Measurements from ENCODE around the gene NBEAL2. TPM values are rescaled to one million over a fixed set of nuclear protein-coding genes. Genes with fewer than 3 reads are reported as not detected.
"Not testable (repeated sequence)": the region's sequence is repeated elsewhere in the genome, so short reads cannot be mapped to it uniquely, and the experiment has no call there.

Gene NBEAL2
- total RNA-seq, 1 experiment from 2014 or later, result 16.3 TPM

DNA sequence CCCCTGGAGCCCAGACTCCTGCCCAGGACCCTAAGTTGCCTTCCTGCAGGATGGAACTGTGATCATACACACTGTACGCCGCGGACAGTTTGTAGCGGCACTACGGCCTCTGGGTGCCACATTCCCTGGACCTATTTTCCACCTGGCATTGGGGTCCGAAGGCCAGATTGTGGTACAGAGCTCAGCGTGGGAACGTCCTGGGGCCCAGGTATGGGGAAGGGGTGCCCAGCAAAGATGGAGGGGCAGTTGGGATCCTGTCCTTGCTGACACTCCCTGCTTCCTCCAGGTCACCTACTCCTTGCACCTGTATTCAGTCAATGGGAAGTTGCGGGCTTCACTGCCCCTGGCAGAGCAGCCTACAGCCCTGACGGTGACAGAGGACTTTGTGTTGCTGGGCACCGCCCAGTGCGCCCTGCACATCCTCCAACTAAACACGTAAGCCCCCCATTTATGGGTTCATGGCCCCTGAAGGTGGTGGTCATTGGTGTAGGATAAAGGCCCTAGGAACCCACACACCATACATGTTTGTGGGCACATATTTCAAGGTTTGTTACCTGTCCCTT, 28.8 kb downstream of the NBEAL2 start:
- no peak for DNase-seq (ENCODE audit: extremely low read depth, low read depth)

DNA sequence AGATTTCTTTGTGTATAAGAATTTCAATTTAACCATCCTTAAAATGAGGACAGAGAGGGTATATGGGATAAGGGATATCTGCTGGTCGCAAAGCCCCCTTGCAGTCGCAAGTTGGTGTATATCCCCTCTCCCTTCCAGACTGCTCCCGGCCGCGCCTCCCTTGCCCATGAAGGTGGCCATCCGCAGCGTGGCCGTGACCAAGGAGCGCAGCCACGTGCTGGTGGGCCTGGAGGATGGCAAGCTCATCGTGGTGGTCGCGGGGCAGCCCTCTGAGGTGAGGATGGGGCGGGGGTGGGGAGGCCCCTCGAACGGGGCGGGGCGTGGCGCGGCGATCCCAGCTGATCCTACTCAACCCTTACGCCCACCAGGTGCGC, 29.4 kb downstream of the NBEAL2 start:
- no peak for DNase-seq (ENCODE audit: extremely low read depth, low read depth)

DNA sequence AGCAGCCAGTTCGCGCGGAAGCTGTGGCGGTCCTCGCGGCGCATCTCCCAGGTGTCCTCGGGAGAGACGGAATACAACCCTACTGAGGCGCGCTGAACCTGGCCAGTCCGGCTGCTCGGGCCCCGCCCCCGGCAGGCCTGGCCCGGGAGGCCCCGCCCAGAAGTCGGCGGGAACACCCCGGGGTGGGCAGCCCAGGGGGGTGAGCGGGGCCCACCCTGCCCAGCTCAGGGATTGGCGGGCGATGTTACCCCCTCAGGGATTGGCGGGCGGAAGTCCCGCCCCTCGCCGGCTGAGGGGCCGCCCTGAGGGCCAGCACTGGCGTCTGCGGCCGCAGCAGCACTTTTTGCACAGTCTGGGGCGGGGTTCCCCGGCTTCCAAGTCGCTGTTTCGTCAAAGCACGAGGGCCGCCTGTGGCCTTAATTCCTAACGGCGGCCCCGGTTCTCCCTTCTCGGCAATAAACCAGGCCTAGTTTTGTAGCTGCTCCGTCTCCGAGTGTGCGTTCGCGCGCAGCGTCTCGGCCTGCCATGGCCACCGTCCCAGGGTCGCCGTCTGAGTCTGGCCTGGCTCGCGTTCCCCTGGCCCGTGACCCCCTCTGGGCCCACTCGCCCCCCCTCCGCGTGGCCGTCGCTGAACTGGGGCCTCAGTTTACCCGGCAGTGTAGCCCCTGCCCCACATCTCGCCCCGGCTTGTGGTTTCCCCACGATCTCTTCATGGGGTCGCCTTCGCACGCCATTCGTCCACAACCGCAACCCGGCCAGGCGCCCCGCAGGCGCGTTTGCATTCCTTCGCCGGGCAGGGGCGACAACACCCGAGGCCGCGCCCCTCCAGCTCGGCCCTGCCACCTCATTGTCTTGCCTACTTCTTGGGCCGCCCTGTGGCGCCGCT, 30.0 kb downstream of the NBEAL2 start:
- no peak for DNase-seq (ENCODE audit: extremely low read depth, low read depth)

DNA sequence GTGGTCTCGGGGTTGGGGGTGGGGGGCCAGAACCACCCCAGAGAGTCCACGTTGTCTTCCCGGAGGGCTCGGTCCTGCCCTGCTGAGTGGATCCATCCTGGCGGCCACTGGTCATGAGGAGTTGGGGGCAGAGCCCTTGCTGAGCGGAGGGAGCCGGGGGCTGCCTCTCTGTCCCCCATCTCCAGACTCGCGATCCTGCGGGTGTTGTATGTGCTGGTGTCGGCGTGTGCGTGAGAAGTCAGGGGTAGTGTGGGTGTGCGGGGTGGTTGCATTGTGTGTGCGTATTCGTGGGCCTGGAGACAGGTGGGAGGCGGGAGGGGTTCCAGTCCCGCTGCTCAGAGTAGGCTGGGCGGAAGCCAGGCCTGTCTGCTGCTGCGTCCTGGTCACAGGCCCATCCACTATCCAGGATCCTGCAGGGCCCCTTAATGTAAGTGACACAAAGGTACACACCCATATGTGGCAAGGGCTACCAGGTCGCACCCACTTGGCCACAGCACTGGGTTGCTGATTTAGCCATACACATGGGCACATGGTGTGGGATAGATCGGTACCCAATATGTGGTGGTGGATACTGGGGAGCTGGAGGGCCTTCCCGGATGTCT, 30.7 kb downstream of the NBEAL2 start:
- no peak for DNase-seq (ENCODE audit: extremely low read depth, low read depth)

DNA sequence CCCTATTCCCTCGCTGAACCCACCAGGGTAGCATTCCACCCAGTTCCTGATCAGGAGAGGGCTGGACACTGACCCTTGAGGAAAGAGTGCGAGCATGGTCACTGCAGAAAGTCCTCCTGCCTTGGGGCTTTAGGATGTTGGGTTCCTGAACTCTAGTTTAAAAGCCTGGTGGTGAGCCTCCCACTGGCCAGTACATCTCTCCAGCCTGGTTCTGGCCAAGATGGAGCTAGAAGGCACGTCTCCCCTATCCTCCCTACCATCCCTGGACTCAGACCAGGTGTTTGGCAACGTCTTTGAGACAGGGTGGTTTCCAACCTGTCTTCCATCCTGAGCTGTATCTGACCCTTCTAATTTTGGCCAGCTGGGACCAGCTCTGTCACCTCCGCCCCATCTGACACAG, 31.4 kb downstream of the NBEAL2 start:
- DNase-seq (ENCODE audit: extremely low read depth, low read depth), result no peak

DNA sequence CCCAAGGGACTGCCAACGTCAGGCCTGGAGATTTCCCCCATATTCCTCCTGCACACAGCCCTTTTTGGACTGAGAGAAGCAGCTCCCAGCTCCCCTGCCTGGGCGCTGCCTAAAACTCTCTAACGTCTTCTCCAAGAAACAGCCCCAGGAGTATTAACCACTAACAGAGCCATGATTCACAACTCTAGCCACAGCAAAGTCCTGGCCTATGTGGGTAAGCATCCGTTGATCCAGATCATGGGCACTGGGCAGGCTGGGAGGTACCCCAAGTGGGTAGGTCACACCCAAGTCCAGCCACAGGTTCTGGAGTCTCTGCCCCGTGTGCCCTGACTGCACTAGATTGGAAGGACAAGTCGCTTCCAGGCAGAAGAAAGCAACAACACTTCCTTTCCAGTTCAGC, 31.9 kb downstream of the NBEAL2 start:
- DNase-seq (ENCODE audit: extremely low read depth, low read depth), result no peak

DNA sequence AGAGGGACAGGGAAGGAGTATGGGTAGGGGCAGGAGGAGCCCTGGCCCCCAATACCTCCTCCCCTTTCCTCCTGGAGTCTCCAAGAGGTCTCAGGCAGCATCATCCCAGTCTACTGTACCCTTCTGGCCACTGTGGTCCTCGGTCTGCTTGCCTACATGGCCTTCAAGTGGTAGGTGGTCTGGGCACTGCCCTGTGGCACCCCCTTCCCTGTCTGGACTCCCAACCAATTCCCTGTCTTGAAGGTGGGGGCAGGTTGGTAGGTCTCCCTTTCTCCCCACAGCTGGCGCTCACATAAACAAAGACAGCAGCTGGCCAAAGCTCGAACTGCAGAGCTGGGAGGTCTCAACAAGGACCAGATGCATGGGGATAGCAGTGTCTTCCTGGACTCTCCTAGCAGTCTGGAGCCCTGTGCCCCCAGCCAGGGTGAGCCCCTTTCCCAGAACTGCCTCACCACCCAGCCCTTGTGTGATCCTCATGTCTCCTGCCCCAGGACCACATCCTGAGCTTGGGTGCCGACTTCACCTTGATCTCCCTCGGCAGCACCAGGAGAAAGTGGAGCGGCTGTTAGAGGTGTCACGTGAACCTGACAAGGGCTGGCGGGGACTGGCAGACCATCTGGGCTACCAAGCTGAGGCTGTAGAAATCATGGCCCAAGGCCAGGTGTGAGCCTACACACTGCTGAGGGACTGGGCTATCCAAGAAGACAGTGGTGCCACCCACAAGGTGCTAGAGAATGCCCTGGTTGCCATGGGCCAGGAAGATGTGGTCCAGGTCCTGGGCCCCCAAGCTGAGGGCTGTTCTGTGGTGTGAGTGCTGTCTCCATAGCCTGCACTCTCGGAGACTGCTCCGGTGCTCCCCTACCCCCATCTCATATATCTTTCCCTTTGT, 33.1 kb downstream of the NBEAL2 start:
- DNase-seq (ENCODE audit: extremely low read depth, low read depth), result no peak

DNA sequence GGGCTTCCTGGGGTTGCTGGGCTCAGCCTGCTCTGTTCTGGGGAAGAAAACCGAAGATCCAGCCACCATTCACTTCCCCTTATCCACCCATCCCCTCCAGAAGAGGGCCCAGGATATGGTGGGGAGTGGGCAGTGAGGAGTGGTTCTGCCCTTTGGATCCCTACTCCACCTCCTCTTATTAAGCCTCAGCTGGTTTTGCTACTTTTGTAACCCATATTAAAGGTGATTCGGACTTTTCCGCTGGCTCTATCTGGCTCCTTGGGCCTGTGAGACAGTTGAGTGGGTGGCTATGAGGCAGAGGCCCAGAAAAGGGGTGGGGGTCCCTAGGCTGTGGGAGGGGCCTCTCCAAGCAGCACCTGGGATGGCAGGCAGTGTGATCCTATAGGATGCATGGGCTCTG, 33.8 kb downstream of the NBEAL2 start:
- DNase-seq (ENCODE audit: extremely low read depth, low read depth), result no peak

DNA sequence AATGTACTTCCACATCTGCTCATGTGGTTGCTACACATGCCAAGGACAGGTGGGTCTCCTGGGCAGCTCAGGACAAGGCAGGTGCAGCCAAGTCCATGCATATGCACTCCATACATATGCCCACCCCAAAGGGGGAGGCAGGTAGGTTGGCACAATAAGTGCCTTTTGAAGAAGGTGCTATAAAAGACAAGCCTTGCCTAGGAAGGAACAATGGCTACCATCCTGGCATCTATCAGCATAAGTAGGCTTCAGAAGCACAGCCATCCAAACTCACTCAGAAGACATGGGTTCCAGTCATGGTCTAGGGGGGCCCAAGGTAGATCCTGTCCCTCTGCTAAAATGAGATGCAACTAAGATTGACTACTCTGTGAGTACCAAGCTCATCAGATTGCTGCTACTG, 34.6 kb downstream of the NBEAL2 start:
- no peak for DNase-seq (ENCODE audit: extremely low read depth, low read depth)

DNA sequence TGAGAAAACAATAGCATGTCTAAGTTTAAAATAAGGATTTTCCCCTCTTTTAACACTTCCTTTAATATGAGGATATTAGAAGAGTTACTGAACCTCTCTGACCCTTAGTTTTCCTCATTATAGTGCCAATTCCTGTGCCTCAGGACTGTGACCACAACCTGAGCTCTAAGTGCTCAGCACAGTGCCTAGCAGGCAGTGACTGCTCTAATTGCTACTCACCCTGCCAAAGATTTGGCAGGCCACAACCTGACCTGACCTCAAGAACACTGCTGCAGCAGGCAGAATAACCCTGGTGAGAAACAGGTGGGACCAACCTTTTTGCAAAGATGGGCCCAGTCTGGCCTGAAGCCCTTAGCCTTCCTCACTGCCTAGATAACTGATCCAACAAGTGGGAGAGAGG, 35.7 kb downstream of the NBEAL2 start:
- no peak for DNase-seq (ENCODE audit: extremely low read depth, low read depth)

DNA sequence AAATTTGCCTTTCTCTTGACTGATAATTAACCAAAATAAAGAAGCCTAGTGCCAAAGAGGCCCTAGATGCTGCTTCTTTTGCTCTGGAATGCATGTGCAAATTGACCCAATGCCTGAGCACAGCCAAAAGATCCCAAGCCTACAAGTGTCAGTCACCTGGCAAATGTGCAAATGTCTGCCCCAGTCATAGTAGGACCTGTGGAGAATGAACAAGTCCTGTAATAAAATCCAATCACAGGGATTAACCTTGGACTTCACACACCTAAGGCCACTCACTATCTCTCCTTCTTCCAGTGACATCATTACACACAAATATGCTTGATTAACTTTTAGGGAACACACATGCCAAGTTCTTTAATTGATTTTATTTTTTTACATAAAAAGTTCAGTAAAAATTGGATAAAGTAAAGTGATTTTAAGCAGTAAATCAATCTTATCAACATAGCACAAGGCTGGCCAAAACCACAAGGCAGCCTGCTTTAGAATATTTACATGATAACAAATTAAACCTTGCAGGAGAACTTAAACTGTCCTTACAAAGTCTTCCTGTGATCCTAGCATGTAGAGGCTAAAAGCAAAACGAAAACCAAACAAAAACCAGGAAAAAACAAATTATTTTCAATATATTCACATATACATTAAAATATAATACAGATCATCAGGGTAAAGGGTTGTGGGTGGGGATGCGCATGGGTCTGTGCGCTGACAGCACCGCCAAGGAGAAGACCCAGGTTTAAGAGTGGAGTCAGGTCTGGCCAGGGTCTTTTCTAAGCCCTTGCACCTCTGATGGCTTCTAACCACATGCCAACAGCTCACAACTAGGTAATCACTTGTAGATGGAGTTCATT, 36.8 kb downstream of the NBEAL2 start:
- no peak for DNase-seq (ENCODE audit: extremely low read depth, low read depth)

DNA sequence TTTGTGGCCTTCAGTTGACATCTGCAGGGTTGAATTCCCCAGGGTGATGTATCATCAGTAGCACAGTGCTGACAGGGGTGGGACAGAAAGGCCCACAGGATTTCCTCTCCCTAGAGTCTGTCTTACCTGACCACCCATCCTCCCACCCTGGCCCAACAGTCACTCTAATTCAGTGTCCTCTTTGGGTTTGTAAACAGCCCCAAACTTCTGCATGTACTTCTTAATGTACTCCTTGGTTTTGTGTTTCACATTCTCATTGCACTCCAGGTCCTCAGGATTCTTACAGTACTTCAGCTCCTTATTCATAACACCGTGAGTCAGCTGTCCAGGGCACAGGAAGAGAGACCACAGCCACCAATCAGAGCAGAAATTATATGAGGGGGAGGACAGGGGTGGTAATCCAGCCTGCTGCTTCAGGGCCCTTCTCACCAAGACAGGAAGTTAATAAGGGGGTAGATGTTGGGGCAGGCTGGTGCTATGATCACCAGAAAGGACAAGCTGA, 37.5 kb downstream of the NBEAL2 start:
- no peak for DNase-seq (ENCODE audit: extremely low read depth, low read depth)

DNA sequence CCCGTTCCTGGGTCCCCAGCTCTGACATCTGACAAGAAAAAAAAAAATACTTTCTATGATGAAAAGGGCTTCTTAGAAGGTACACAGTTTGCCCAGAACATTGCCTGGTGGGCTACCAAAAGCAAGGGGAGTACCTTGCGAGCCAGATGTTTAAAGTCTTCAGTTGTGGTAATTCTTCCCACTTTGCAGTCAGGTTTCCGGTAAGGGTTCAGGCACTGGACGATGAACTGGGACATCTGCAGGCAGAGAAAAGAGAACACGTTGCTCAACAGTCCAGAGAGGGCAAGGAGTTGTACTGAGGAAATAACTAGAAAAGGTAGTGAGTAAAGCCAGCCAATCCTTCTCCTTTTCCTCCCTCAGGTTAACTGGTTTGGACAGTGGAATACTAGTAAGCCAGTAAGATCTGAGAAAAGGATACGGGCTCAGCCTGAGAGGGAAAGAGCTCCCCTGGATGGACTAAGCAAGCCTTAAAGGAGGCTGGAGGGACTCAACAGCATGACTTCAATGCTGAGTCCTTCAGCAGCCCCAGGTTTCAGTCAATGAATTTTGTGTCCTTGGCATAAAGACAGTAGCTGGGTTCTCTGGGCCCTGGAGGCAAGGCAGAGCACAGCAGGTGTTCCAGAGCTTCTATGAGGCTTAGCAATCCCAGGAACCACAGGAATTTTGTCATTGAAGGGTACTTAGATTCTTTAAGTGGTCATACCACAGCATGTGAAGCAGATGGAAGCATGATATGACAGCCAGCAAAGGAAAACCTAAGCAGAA, 38.2 kb downstream of the NBEAL2 start:
- DNase-seq (ENCODE audit: extremely low read depth, low read depth), result no peak

DNA sequence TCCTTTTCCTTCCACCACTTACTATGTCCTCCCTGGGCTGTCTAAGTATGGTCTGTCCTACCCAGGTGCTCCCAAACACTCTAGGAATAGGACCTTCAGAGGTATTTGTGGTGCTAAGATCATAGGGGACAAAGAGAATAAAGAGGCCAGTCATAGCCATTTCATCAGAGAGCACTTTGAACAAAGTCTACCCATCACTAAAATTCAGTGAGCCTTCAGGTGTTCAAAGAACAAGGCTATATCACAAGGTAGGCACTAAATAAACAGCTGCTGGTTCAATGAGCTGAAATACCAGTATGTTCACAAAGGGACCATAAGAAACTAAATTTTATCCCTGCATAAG, 38.8 kb downstream of the NBEAL2 start:
- no peak for DNase-seq (ENCODE audit: extremely low read depth, low read depth)

DNA sequence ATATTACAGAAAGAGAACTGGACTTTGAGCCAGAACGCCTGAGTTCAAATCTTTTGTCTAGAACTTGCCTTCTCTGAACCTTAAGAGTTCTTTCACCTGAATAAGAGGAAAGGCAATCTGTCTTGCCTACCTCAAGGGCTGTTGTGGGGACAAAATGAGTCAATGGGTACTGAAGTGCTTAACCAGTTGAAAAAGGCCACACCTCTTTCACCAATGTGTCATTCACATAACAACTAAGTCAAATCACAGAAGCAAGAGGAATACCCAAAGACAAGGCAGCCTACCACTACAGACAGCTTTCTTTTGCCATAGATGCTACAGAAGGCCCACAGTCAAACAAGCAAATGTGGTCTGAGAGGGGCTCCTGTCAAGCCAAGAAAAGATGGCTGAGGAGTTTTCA, 39.7 kb downstream of the NBEAL2 start:
- no peak for DNase-seq (ENCODE audit: extremely low read depth, low read depth)

DNA sequence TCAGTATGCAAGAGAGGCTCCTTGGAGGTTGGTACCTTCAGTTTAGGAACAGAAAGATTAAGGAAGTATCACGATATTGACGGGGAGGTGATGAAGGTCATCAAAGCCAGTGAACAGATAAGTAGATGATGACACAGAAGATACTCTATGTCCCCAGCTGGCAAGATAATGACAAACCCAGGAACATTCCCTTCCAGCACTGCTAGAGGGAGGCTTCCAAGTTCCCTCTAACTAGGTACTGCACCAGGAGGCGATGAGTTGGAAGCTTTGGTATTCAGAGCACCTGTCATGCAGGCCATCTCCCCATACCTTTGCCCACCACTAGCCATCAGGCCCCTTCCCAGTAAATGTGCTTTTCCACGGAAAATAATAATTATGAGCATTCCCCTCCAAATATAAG, 40.8 kb downstream of the NBEAL2 start:
- no peak for DNase-seq (ENCODE audit: extremely low read depth, low read depth)

DNA sequence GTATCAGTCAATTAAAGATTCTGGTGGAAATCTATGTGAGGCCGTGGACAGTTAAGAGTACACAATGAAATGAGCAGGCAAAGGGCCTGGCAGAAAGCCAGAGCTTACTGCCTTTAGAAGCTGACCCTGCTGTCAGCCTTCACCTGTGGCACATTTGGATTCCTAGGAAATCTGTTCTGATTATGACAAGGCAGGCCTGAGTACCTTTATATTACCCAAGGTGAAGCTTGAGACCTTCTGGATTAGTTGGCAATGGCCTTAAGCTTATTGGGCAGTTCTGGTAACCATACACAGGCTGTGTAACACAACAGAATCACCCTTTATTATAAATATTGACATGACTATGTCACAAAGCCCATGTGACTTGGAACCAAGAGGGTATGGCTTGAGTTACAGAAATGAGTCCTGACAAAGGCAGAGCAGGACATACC, 43.2 kb downstream of the NBEAL2 start:
- no peak for DNase-seq (ENCODE audit: extremely low read depth, low read depth)

DNA sequence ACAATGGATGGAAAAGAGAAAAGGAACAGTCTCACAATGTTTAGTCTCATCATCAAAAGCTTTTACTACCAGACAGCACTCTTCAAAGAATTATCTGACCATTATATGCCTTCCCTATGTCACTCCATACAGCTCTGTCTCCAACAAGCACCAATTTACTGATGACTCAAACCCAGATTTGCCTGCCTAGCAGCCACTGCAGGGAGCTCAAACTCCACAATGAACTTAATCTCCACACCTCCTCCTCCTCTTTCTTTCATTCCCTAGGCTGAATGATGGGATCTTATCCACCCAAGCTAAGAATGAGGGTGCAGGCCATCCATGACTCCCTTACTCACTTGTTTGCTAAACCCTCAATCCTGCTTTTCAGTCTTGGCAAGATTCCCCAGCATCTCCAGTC, 45.5 kb downstream of the NBEAL2 start:
- DNase-seq (ENCODE audit: extremely low read depth, low read depth), result no peak

DNA sequence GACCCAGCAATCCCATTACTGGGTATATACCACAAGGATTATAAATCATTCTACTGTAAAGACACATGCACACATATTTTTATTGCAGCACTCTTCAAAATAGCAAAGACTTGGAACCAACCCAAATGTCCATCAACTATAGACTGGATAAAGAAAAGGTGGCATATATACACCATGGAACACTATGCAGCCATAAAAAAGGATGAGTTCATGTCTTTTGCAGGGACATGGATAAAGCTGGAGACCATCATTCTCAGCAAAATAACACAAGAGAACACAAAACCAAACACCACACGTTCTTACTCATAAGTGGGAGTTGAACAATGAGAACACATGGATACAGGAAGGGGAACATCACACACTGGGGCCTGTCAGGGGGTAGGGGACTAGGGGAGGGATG, 47.0 kb downstream of the NBEAL2 start:
- not testable (repeated sequence) for DNase-seq (ENCODE audit: extremely low read depth, low read depth)

Data from NCI-H460 (cell line).